GM10266 (cell line): ENCODE data around the gene BANK1.

Source experiments
- DNase-seq: peaks from one replicate; pipeline ENCODE4 v3.0.0; 2012; ENCODE audit errors: extremely low spot score
- TF ChIP-seq, protein P1 (sequence below): IDR thresholded peaks from 2 replicates; pipeline ENCODE4 v1.5.1; 2012; ENCODE audit warnings: mild to moderate bottlenecking, low read depth; ENCODE audit not compliant: control insufficient read depth, insufficient read depth; ENCODE audit errors: missing control alignments

BANK1 gene

DNA sequence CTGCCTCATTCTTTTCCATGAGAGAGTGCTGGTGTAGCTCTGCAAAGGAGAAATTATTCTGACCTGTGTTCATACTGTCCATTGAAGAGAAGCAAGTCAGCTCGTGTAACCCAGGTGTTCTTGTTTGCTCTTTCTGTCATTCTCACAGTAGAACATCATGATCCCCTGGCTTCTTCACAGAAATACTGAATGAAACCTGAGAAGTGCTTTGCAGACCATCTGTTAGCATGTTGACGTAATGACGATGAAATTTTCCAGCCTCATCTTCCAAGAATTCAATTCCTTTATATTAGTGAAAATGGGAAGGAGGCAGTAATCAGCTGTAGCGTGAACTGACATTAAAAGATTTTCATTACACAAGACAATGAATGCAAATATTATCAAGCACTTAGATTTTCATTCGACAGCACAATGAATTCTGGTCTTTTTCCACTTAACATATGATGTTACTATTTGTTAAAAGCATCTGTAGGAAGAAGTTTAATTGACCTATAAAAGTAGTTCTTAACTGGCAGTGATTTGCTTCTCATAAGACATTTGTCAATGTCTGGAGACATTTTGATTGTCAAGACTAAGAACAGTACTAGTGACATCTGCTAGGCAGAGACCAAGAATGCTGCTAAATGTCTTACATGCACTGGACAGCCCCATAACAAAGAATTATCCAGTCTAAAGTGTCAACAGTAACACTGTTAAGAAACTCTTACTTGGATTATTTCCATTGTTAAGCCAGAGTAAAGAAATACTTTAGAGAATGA, 246.3 kb downstream of the BANK1 start:
- DNase-seq, result no peak
- TF ChIP-seq, protein P1, sequence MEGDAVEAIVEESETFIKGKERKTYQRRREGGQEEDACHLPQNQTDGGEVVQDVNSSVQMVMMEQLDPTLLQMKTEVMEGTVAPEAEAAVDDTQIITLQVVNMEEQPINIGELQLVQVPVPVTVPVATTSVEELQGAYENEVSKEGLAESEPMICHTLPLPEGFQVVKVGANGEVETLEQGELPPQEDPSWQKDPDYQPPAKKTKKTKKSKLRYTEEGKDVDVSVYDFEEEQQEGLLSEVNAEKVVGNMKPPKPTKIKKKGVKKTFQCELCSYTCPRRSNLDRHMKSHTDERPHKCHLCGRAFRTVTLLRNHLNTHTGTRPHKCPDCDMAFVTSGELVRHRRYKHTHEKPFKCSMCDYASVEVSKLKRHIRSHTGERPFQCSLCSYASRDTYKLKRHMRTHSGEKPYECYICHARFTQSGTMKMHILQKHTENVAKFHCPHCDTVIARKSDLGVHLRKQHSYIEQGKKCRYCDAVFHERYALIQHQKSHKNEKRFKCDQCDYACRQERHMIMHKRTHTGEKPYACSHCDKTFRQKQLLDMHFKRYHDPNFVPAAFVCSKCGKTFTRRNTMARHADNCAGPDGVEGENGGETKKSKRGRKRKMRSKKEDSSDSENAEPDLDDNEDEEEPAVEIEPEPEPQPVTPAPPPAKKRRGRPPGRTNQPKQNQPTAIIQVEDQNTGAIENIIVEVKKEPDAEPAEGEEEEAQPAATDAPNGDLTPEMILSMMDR, result no peak

DNA sequence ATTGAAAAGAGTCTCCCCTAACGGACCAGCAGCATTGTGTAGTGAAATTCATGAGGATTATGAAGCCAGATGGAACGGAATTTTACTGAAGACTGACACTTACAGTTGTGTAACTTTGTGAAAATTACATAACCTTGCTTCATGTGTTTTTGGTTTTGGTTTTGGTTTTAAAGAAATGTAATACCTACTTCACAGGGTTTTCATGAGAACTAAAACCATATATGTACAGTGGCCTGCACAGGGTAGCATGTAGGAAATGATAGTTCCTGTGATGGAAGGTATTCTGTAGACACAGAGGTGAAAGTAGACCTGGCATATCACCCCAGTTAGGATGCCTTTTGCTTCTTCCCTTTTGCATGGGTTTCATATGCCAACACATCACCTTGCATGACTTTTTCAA, 247.0 kb downstream of the BANK1 start:
- TF ChIP-seq, protein P1, result no peak
- DNase-seq, result no peak

DNA sequence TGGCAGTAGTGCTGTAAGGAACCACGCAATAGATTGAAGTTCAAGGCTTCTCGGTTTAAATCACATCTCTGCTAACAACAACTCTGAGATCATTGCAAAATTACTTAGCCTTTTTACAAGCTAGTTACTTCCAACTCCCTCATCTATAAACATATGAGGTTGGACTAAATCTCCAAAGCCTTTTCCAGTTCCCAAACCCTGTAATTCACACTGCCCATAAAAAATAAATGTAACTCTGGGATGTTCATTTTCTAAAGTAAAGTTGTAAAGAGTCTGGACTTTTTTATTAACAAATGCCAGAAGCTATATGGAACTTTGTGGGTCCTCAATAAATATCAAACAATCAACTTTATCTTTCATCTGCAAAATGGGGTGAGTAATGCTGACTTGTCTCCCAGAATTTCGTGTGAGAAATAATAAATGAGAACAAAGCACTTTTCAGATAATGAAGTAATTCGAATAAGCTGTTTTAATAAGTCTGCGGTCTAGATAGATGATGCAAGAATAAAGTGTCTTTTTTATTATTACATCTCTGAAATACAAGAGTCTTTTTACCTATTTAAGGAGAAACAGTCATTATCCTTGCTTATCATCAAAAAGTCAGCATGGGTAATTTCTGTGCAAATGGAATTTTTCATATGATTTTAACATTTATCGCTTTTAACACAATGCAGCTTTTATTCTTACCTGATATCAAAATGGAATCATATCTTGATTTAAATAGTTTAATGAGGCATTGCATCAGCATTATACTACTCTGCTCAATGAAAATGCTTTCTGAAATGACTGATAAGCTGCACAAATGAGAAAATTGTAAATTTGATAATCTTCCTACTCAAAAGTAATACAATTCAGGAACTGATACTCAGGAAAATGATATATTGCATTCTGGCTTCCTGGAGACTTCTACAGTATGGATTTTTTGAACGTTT, 252.6 kb downstream of the BANK1 start:
- no peak for DNase-seq
- TF ChIP-seq, protein P1, result no peak

DNA sequence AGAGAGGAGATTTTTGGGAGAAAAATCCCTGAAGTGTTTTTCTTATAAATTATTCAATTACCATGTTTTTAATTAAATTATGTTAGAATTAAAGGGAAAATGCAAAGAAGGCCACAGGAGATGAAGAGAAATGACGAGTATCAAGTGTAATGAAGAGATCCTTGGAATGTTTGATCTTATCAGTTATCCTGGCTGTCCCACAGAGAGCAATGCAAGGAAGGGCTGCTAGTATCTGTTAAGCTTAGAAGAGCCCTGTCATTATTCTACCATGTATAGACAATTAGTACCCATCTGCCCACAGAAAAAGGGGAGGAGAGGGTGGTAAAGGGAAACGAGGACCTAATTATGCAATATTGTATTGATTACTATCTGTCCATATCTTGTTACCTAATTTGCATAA, 257.1 kb downstream of the BANK1 start:
- TF ChIP-seq, protein P1, result no peak
- no peak for DNase-seq

DNA sequence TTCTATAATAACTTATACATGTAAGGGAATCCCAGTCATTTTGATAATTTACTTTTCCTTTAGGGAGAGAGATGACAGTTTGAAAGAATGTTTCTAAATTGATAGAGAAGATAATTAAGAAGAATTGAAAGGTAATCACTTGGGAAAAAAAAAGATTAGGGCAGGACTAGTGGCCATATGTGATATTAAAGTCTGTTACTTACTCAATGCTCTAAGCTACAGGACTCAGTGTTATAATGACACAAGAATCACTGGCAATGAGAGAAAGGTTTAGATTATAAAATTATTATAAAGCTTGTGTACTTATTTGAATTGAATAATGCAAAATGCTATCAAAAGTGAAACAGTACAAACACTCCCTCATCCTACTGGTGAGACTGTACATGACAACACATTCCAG, 265.3 kb downstream of the BANK1 start:
- no peak for DNase-seq
- TF ChIP-seq, protein P1, result no peak

DNA sequence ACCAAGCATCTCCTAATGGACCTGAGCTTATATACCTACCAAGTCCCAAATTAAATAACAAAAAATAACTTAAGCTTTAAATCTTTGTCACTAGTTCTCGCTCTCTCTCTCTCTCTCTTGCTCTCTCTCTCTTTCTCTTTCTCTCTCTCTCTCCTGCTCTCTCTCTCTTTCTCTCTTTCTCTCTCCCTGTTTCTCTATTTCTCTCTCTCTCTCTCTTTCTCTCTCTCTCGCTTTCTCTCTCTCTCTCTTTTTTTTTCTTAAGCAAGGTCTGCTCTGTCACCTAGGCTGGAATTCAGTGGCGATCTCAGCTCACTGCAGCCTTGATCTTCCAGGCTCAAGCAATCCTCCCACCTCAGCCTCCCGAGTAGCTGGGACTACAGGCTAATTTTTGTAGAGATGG, 266.6 kb downstream of the BANK1 start:
- DNase-seq, result no peak
- TF ChIP-seq, protein P1, result no peak

DNA sequence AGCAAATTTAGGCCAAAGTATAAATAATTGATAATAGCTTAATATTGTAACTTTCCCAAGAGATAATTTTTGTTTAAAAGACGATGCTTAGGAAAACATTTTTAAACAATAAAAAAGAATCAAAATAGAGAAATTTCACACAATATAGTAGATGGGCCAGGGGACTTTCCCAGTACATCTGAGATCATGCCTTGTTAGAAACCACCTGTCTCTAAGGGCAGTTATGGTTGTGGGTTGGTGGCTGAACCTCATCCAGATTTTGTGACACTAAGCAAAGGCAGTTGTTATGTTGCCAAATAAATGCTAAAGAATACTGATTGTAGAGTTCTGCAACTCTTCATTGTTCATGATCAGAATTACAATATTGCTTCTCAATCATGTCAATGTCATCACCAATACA, 270.6 kb downstream of the BANK1 start:
- peak; percentile 41 for DNase-seq

More for the DNA sequence above, 270.6 kb downstream of the BANK1 start:
- TF ChIP-seq, protein P1, result no peak
